Measurements from ENCODE around the gene ABAT. TPM values are rescaled to one million over a fixed set of nuclear protein-coding genes. Genes with fewer than 3 reads are reported as not detected.
"Not testable (repeated sequence)": the region's sequence is repeated elsewhere in the genome, so short reads cannot be mapped to it uniquely, and the experiment has no call there.

ABAT gene
- total RNA-seq, 2 donors from 2014 or later = 67.4 to 74.7 TPM

DNA sequence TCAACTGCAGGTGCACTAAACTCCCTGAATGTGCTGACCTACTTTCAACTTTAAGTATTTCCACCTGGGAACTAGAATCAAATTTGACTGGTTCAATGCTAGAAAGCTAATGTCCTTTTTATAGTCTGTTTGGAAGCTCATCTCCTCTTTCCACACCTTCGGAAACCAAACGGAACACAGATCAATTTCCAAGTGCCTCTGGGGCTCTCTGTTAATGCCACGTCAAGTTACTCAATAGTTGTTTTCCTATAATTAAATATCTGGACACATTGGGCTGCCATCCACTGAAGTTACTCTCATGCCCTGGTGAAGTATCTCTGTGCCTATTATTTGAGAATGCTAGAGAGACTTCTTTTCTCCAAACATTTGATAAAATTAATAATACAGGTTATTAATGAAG, 29.7 kb downstream of the ABAT start:
- Histone ChIP-seq H3K36me3 (no peaks in the 10 kb centered on the region), H3K9me3 (no peaks in the 10 kb centered on the region), H3K27me3 (replicated peaks; ENCODE audit: insufficient read depth) (no peaks in the 10 kb centered on the region), H3K27ac (no peak overlapping the region), H3K4me1 (replicated peaks) (no peaks in the 10 kb centered on the region), H3K4me3 (no peak overlapping the region)
- TF ChIP-seq POLR2A (IDR thresholded peaks at IDR 0.05) = no peak
- DNase-seq (ENCODE audit: low spot score) = no peak
- WGBS = 76% methylated on average over 3 of the region's 3 CpGs
- intact Hi-C loops (cut with DNase I) = no loop called here

DNA sequence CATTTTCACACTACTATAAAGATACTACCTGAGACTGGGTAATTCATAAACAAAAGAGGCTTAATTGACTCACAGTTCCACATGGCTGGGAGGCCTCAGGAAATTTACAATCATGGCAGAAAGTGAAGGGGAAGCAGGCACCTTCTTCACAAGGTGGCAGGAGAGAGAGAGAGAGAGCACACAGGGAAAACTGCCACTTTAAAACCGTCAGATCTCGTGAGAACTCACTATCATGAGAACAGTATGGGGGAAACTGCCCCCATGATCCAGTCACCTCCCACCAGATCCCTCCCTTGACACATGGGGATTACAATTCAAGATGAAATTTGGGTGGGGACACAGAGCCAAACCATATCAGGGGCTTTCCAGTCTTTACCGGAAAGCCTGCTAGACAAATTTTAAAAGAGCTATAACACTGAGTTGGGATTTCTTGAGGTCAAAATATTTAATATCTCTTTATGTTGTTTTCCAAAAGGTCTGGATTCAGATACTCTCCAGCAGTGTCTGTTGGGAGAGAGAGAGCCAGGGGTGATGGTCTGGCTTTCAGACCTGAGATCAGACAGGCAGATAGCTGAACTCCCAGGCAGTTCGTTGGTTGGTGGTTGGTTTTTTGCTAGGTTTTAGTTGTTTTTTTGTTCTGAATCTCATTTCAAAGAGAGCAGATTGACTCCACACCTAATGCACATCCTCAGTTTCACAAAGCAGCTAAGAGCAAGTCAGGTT, 30.8 kb downstream of the ABAT start:
- H3K9me3 ChIP-seq; H3K27ac ChIP-seq; H3K4me1 ChIP-seq (replicated peaks); intact Hi-C loops (cut with DNase I); H3K27me3 ChIP-seq (replicated peaks; ENCODE audit: insufficient read depth); H3K4me3 ChIP-seq; H3K36me3 ChIP-seq; DNase-seq (ENCODE audit: low spot score): not testable (repeated sequence)
- WGBS = 38% methylated on average over 4 of the region's 4 CpGs

DNA sequence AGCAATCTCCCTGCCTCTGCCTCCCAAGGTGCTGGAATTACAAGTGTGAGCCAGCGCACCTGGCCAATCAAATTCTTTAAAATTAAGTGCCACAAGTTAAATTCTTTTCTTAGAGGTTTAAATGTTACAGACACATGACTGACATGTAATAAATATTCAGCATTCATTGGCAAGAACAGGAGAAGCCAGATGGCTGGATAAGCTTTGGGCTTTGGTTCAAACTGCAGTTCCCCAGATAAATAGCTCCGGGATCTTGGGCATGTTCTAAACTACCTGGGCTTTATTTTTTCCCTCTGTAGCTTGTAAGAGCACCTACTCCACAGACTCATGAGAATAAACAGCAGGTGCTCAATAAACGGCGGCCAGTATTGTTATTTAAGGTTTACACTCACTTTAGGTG, 34.1 kb downstream of the ABAT start:
- no peaks in the 10 kb centered on the region for H3K4me1 ChIP-seq (replicated peaks)
- no peaks in the 10 kb centered on the region for H3K9me3 ChIP-seq
- no peak overlapping the region for H3K4me3 ChIP-seq
- H3K36me3 ChIP-seq = no peaks in the 10 kb centered on the region
- no peaks in the 10 kb centered on the region for H3K27me3 ChIP-seq (replicated peaks; ENCODE audit: insufficient read depth)
- DNase-seq (ENCODE audit: low spot score) = no peak
- intact Hi-C loops (cut with DNase I) = no loop called here
- TF ChIP-seq POLR2A (IDR thresholded peaks at IDR 0.05) (no peak), POLR2AphosphoS5 (IDR thresholded peaks at IDR 0.05) (no peak)
- TF ChIP-seq, protein P1, sequence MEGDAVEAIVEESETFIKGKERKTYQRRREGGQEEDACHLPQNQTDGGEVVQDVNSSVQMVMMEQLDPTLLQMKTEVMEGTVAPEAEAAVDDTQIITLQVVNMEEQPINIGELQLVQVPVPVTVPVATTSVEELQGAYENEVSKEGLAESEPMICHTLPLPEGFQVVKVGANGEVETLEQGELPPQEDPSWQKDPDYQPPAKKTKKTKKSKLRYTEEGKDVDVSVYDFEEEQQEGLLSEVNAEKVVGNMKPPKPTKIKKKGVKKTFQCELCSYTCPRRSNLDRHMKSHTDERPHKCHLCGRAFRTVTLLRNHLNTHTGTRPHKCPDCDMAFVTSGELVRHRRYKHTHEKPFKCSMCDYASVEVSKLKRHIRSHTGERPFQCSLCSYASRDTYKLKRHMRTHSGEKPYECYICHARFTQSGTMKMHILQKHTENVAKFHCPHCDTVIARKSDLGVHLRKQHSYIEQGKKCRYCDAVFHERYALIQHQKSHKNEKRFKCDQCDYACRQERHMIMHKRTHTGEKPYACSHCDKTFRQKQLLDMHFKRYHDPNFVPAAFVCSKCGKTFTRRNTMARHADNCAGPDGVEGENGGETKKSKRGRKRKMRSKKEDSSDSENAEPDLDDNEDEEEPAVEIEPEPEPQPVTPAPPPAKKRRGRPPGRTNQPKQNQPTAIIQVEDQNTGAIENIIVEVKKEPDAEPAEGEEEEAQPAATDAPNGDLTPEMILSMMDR (IDR thresholded peaks at IDR 0.05) = no peak
- WGBS = 57% methylated on average over 4 of the region's 4 CpGs
- no peak overlapping the region for H3K27ac ChIP-seq

DNA sequence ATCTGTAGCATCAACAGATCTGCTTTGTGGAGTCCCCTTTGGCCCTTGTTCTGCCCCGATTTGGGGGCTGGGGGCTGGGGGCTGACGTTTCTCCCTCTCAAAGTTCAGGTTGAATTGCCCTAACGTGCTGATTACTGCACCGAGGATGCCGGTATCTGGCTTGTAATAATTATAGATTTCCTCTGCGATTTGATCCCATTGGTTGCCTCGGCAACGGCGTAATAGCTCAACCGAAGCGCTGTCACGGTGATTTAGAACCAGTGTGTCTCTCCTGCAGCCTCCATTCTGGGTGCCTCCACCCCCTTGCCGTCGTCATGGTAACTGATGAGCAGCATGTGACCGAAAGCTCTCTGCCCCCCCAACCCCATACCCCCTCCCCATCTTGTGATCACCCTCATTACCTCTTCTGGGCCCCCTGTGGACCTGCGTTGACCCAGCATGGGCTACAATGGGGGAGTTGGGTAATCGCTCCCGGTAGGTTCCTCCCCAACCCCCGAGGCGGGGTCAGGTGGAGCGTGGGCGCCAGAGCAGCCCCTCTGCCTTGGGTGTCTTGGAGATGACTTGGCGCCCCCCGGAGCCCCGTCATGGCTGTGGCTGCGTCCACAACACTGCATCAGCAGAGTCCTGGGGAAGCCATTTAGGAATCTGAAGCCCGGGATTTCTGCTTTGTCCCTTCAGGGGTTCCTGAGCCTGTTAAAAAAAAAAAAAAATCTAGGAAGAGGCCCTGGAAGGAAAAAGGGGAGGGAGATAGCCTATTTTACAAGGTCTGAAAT, 38.4 kb downstream of the ABAT start:
- Histone ChIP-seq H3K27me3 (replicated peaks; ENCODE audit: insufficient read depth) (no peaks in the 10 kb centered on the region), H3K27ac (no peak overlapping the region), H3K4me3 (no peak overlapping the region), H3K36me3 (no peaks in the 10 kb centered on the region), H3K9me3 (no peaks in the 10 kb centered on the region), H3K4me1 (replicated peaks) (no peaks in the 10 kb centered on the region)
- TF ChIP-seq POLR2AphosphoS5 (IDR thresholded peaks at IDR 0.05) (no peak), POLR2A (IDR thresholded peaks at IDR 0.05) (no peak)
- TF ChIP-seq, protein P1 (IDR thresholded peaks at IDR 0.05) = no peak
- WGBS = 37% methylated on average over 25 of the region's 27 CpGs
- DNase-seq (ENCODE audit: low spot score) = no peak
- intact Hi-C loops (cut with DNase I) = no loop called here

DNA sequence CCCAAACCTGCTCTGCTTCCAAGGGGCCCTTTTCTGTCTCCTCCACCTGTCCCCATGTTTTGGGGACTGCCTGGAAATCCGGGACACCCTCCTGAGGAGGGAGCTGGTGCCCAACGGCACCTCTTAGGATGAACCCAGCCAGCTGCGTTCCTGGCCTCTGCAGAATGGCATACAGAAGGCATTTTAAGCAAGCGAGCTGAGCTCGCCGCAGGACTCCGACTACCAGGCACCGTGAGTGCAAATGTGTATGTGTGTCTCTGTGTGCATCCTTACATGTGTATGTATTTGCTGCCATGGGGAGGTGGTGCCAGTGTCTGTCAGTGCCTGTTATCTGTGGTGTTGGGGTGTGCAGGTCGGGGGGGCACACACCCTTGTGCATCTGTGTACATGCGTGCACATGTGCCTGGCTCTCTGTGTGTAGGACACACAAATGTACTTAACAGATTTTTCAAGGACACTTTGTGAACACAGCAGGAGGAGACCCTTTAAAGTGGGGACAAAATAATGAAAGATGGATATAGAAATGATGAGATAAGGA, 39.3 kb downstream of the ABAT start:
- Histone ChIP-seq H3K9me3 (no peaks in the 10 kb centered on the region), H3K27me3 (replicated peaks; ENCODE audit: insufficient read depth) (no peaks in the 10 kb centered on the region), H3K36me3 (no peaks in the 10 kb centered on the region), H3K4me3 (no peak overlapping the region), H3K27ac (no peak overlapping the region), H3K4me1 (replicated peaks) (no peaks in the 10 kb centered on the region)
- TF ChIP-seq POLR2A (IDR thresholded peaks at IDR 0.05) (no peak), POLR2AphosphoS5 (IDR thresholded peaks at IDR 0.05) (no peak)
- TF ChIP-seq, protein P1 (IDR thresholded peaks at IDR 0.05) = no peak
- intact Hi-C loops (cut with DNase I) = no loop called here
- no peak for DNase-seq (ENCODE audit: low spot score)
- 88% methylated on average over 10 of the region's 10 CpGs for WGBS
